ENCODE data around the gene NOL9. TPM values are rescaled to one million over a fixed set of nuclear protein-coding genes. Genes with fewer than 3 reads are reported as not detected.

The NOL9 gene
- total RNA-seq, 1 donor from 2014 or later: 14.2 TPM

DNA sequence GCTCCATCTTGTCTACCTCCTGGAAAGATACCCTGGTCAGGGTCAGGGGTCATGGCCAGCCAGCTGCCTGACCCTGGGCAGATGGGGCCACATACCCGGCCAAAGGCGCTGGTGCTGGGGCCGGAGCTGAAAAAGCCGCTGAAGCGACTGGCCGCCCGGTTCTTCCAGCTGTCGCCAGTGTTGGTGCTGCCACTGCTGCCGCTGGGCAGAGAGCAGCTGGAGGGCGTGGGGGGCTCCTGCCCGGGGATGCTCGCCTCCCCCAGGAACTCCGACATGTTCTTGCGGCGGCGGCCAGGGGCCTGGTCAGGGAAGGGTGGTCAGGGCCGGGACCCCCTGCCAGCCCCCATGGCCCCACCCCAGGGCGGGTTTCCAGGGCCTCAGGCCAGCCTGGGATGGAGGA lies 81.2 kb downstream of the NOL9 start:
- H3K27me3 ChIP-seq (ENCODE audit: control insufficient read depth, insufficient read depth, low read length): no peaks in the 10 kb centered on the region
- H3K36me3 ChIP-seq (ENCODE audit: control insufficient read depth, insufficient read depth, low read length): peaks cover 56% of the 10 kb centered on the region
- FAIRE-seq: no peak
- no peak for DNase-seq (ENCODE audit: low read depth)
- TF ChIP-seq, protein P1, sequence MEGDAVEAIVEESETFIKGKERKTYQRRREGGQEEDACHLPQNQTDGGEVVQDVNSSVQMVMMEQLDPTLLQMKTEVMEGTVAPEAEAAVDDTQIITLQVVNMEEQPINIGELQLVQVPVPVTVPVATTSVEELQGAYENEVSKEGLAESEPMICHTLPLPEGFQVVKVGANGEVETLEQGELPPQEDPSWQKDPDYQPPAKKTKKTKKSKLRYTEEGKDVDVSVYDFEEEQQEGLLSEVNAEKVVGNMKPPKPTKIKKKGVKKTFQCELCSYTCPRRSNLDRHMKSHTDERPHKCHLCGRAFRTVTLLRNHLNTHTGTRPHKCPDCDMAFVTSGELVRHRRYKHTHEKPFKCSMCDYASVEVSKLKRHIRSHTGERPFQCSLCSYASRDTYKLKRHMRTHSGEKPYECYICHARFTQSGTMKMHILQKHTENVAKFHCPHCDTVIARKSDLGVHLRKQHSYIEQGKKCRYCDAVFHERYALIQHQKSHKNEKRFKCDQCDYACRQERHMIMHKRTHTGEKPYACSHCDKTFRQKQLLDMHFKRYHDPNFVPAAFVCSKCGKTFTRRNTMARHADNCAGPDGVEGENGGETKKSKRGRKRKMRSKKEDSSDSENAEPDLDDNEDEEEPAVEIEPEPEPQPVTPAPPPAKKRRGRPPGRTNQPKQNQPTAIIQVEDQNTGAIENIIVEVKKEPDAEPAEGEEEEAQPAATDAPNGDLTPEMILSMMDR (IDR thresholded peaks at IDR 0.05; ENCODE audit: insufficient read depth, low read length, severe bottlenecking): no peak
- H3K4me3 ChIP-seq (ENCODE audit: low read depth, low read length): no peak overlapping the region

- H3K4me3 ChIP-seq (ENCODE audit: low read depth, low read length): no peak overlapping the region
Measured at GRCh38 chr1:6472391-6472790, 81.9 kb downstream of the NOL9 start.

GRCh38 chr1:6471970-6472368 lies 82.3 kb downstream of the NOL9 start:
- DNase-seq (ENCODE audit: low read depth) (peak; percentile 81), FAIRE-seq (peak; percentile 73)
- H3K27me3 ChIP-seq (ENCODE audit: control insufficient read depth, insufficient read depth, low read length): no peaks in the 10 kb centered on the region
- peaks cover 65% of the 10 kb centered on the region for H3K36me3 ChIP-seq (ENCODE audit: control insufficient read depth, insufficient read depth, low read length)
- no peak overlapping the region for H3K4me3 ChIP-seq (ENCODE audit: low read depth, low read length)
- TF ChIP-seq, protein P1 (IDR thresholded peaks at IDR 0.05; ENCODE audit: insufficient read depth, low read length, severe bottlenecking): no peak

More at GRCh38 chr1:6472391-6472790, 81.9 kb downstream of the NOL9 start:
- Histone ChIP-seq H3K36me3 (ENCODE audit: control insufficient read depth, insufficient read depth, low read length) (peaks cover 62% of the 10 kb centered on the region), H3K27me3 (ENCODE audit: control insufficient read depth, insufficient read depth, low read length) (no peaks in the 10 kb centered on the region)
- FAIRE-seq (no peak), DNase-seq (ENCODE audit: low read depth) (no peak)
- TF ChIP-seq, protein P1 (IDR thresholded peaks at IDR 0.05; ENCODE audit: insufficient read depth, low read length, severe bottlenecking): peak; percentile 51

Other genes starting within 250 kb of the NOL9 start
- 88.1 and 89.8 TPM in 2 replicates for gene ACOT7, start 160.7 kb downstream of the NOL9 start, total RNA-seq
- 98.1 and 116 TPM in 2 replicates for gene HES2, start 134.6 kb downstream of the NOL9 start, total RNA-seq
- gene ESPN, start 129.7 kb downstream of the NOL9 start, total RNA-seq: 4.5 and 8.4 TPM in 2 replicates
- gene TNFRSF25, start 88.3 kb downstream of the NOL9 start, total RNA-seq: 20.5 and 30.3 TPM in 2 replicates
- 42.9 and 45.2 TPM in 2 replicates for gene PLEKHG5, start 62.8 kb downstream of the NOL9 start, total RNA-seq
- gene TAS1R1, start 794 bp upstream of the NOL9 start, total RNA-seq: not detected in 2 replicates
- gene ZBTB48, start 25.5 kb upstream of the NOL9 start, total RNA-seq: 18.7 and 19.7 TPM in 2 replicates
- 30.2 and 38.7 TPM in 2 replicates for gene KLHL21, start 48.4 kb upstream of the NOL9 start, total RNA-seq
- 6.1 and 9.9 TPM in 2 replicates for gene PHF13, start 59.2 kb upstream of the NOL9 start, total RNA-seq
- 24.0 and 26.6 TPM in 2 replicates for gene THAP3, start 70.4 kb upstream of the NOL9 start, total RNA-seq
- 17.9 and 31.1 TPM in 2 replicates for gene DNAJC11, start 147.3 kb upstream of the NOL9 start, total RNA-seq
- 62.3 and 68.2 TPM in 2 replicates for gene CAMTA1, start 230.9 kb upstream of the NOL9 start, total RNA-seq

Measured in bronchial epithelial cell (primary cell).